Pancreas (tissue), 10 donors: ENCODE measurements around the gene DENND5B. TPM values are rescaled to one million over a fixed set of nuclear protein-coding genes. Genes with fewer than 3 reads are reported as not detected.
"Not testable (repeated sequence)": the region's sequence is repeated elsewhere in the genome, so short reads cannot be mapped to it uniquely, and the experiment has no call there.

ENCODE experiments used
- ATAC-seq, 4 donors: fragments of 200-7000 bp; cut with Tn5 transposase; one replicate each; pipeline versions ENCODE4 v1.8.0 to v1.9.1; 2020; ENCODE audit warnings: mild to moderate bottlenecking in 4 of 4, moderate library complexity in 4 of 4
- DNase-seq, 6 donors: peaks; one replicate each; pipeline ENCODE4 v3.0.0-alpha.2; 2020
- FAIRE-seq: peaks from 2 replicates; lab custom pipeline; 2012; peaks lifted over from hg19 to GRCh38; lab: Jason Lieb, UNC
- H3K27ac ChIP-seq, 4 donors: fragments of 200-600 bp; sonication (generic); 1 replicate in 3 of 4; 2 replicates in 1 of 4; pipeline versions ENCODE4 v1.5.0 to v1.8.0; 2020
- H3K27me3 ChIP-seq, 4 donors: fragments of 200-600 bp; one replicate each; pipeline ENCODE4 v1.8.0; 2021
- H3K36me3 ChIP-seq, 3 donors: fragments of 200-600 bp; sonication (generic) in 1 of 3; one replicate each; pipeline versions ENCODE4 v1.5.0 to v1.8.0; 2020 to 2021
- H3K4me1 ChIP-seq, 3 donors: fragments of 200-600 bp; one replicate each; pipeline ENCODE4 v1.8.0; 2021
- H3K4me3 ChIP-seq, 4 donors: fragments of 200-600 bp; sonication (generic) in 2 of 4; one replicate each; pipeline versions ENCODE4 v1.5.0 to v1.8.0; 2020 to 2021
- H3K9me3 ChIP-seq, 4 donors: fragments of 200-600 bp; one replicate each; pipeline ENCODE4 v1.8.0; 2021
- WGBS, 2 donors: extraction: QIAGEN DNeasy Blood & Tissue Kit; methylation state at CpG; one replicate each; pipeline ENCODE4 v1.1.7; 2013; 5-methylcytosine and 5-hydroxymethylcytosine counted together
- intact Hi-C, 3 donors: fragments of 100-400 bp; cut with DNase I; formaldehyde crosslinking; loops; one replicate each; pipeline versions ENCODE4 v1.11.1 to v1.14.2; 2022
- polyA plus RNA-seq, 2 donors: library from polyadenylated mRNA; stranded (reverse); fragments of 200-250 nt; gene quantifications; one replicate each; pipeline ENCODE4 v1.2.3, GENCODE V29; 2013
- total RNA-seq, 6 donors: library from RNA; stranded (reverse); fragmentation: NEBNext Ultra II Directional in 4 of 6; extraction: Animal tissue kit (Norgen Biotek cat#: 25700) in 4 of 6; gene quantifications; one replicate each; pipeline versions ENCODE4 v1.2.1 to v1.2.4, GENCODE V29; 2021 to 2023
- TF ChIP-seq, protein P1 (sequence below), 4 donors: fragments of 200-600 bp; sonication (generic) in 3 of 4; IDR thresholded peaks; one replicate each; pipeline versions ENCODE4 v1.5.0 to v1.8.0; 2021; ENCODE audit warnings: antibody characterized with exemption in 4 of 4
- donor health status: healthy with polysubstance abuse.
- donor health status: DM: no; HTN: no; CAD: no; lungs with moderate emphysema.
- donor health status: DM: no; HTN: no; CAD: no.
- donor health status: control.
- donor health status: control.
- donor health status: Bipolar disorder and iron deficiency.
- donor health status: DM: yes; HTN: yes; CAD: no.
- donor health status: DM: no; HTN: no; CAD: no.
- donor health status: DM: no; HTN: no; CAD: no.
- donor health status: DM: yes; HTN: yes; CAD: no.

Gene DENND5B
- total and polyA plus RNA-seq, 8 donors = 2.4 to 11.3 (median 6.9) TPM

GRCh38 chr12:31507966-31508365, 83.0 kb downstream of the DENND5B start:
- 94 to 97% methylated on average over 1 of the region's 1 CpG for WGBS, 2 donors
- Histone ChIP-seq H3K9me3 (no peaks in the 10 kb centered on the region), H3K36me3 (no peaks in the 10 kb centered on the region), H3K4me1 (peaks cover 0 to 8% (median 0%) of the 10 kb centered on the region in 3 donors), H3K27me3 (no peaks in the 10 kb centered on the region), H3K27ac (no peak overlapping the region), H3K4me3 (no peak overlapping the region)
- TF ChIP-seq, protein P1, sequence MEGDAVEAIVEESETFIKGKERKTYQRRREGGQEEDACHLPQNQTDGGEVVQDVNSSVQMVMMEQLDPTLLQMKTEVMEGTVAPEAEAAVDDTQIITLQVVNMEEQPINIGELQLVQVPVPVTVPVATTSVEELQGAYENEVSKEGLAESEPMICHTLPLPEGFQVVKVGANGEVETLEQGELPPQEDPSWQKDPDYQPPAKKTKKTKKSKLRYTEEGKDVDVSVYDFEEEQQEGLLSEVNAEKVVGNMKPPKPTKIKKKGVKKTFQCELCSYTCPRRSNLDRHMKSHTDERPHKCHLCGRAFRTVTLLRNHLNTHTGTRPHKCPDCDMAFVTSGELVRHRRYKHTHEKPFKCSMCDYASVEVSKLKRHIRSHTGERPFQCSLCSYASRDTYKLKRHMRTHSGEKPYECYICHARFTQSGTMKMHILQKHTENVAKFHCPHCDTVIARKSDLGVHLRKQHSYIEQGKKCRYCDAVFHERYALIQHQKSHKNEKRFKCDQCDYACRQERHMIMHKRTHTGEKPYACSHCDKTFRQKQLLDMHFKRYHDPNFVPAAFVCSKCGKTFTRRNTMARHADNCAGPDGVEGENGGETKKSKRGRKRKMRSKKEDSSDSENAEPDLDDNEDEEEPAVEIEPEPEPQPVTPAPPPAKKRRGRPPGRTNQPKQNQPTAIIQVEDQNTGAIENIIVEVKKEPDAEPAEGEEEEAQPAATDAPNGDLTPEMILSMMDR (IDR thresholded peaks at IDR 0.05) = no peak
- ATAC-seq = no peak
- intact Hi-C loops = no loop called here
- DNase-seq = no peak
- FAIRE-seq = no peak

DNA sequence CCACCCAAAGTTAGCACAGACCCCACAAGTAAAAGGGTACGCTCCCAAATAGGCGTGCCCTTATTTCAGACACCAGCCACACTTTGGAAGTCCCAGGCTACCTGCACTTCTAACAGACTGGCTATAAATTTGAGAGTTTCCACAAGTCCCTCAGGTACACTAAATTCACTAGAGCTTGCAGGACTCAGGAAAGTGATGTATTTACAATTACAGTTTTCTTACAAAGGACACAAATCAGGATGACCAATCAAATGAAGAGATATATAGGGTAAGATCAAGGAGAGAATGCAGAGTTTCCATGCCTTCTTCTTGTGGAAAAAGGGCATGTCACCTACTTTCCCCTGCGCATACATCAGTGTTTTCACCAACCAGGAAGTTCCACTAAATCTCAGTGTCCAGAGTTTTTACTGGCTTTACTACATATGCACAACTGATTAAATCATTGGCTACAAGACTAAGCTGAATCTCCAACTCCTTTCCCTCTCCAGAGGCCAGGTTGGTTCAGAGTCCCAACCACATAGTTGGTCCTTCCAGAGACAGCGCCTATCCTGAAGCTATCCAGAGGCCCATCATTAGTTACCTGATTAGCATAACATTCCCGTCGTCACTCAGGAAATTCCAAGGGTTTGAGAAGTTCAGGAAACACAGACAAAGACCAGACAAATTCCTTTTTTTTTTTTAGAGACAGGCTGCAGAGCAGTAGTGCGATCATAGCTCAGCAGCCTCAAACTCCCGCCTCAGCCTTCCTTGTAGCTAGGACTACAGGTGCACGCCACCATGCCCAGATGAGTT, 84.2 kb downstream of the DENND5B start:
- 96 to 97% methylated on average over 9 of the region's 9 CpGs for WGBS, 2 donors
- no peak overlapping the region for H3K27ac ChIP-seq
- intact Hi-C loops = no loop called here
- ATAC-seq = no peak
- no peak for FAIRE-seq
- TF ChIP-seq, protein P1 (IDR thresholded peaks at IDR 0.05) = no peak
- no peak overlapping the region for H3K4me3 ChIP-seq
- peaks cover 0 to 8% (median 0%) of the 10 kb centered on the region in 3 donors for H3K4me1 ChIP-seq
- H3K9me3 ChIP-seq = no peaks in the 10 kb centered on the region
- DNase-seq = no peak
- no peaks in the 10 kb centered on the region for H3K36me3 ChIP-seq
- no peaks in the 10 kb centered on the region for H3K27me3 ChIP-seq

- Histone ChIP-seq H3K27me3 (no peaks in the 10 kb centered on the region), H3K9me3 (no peaks in the 10 kb centered on the region), H3K4me1 (peaks cover 0 to 8% (median 3%) of the 10 kb centered on the region in 3 donors), H3K4me3 (no peak overlapping the region), H3K36me3 (no peaks in the 10 kb centered on the region), H3K27ac (no peak overlapping the region)
- 95% methylated on average over 7 of the region's 7 CpGs for WGBS, 2 donors
- ATAC-seq = no peak
- DNase-seq = no peak
- intact Hi-C loops = no loop called here
- TF ChIP-seq, protein P1 (IDR thresholded peaks at IDR 0.05) = no peak
- FAIRE-seq = no peak
Measured at GRCh38 chr12:31504625-31505222, 86.2 kb downstream of the DENND5B start.

GRCh38 chr12:31501014-31501413, 89.9 kb downstream of the DENND5B start:
- peaks cover 0 to 12% (median 8%) of the 10 kb centered on the region in 3 donors for H3K4me1 ChIP-seq
- H3K4me3 ChIP-seq, ATAC-seq, FAIRE-seq, H3K36me3 ChIP-seq, DNase-seq, intact Hi-C loops, H3K9me3 ChIP-seq, H3K27me3 ChIP-seq, H3K27ac ChIP-seq: not testable (repeated sequence)
- 95 to 97% methylated on average over 3 of the region's 3 CpGs for WGBS, 2 donors

GRCh38 chr12:31499567-31499966, 91.4 kb downstream of the DENND5B start:
- intact Hi-C loops = no loop called here
- TF ChIP-seq, protein P1 (IDR thresholded peaks at IDR 0.05) = no peak
- WGBS, 2 donors = 74 to 79% methylated on average over 2 of the region's 2 CpGs
- H3K4me3 ChIP-seq = no peak overlapping the region
- no peaks in the 10 kb centered on the region for H3K27me3 ChIP-seq
- ATAC-seq = no peak
- no peak for DNase-seq
- H3K9me3 ChIP-seq = no peaks in the 10 kb centered on the region
- no peak for FAIRE-seq
- H3K4me1 ChIP-seq = peaks cover 0 to 12% (median 8%) of the 10 kb centered on the region in 3 donors
- peaks cover 0 to 3% (median 0%) of the 10 kb centered on the region in 3 donors for H3K36me3 ChIP-seq
- H3K27ac ChIP-seq = no peak overlapping the region
